BJ (cell line): ENCODE measurements around the gene DYRK4. TPM values are rescaled to one million over a fixed set of nuclear protein-coding genes. Genes with fewer than 3 reads are reported as not detected.

Experiments
- CTCF ChIA-PET: fragments of 350-600 bp; formaldehyde crosslinking; extraction: SDS; loops from one replicate; lab custom pipeline; 2021; ENCODE audit warnings: antibody characterized with exemption, inconsistent platforms; lab: Yijun Ruan, JAX
- POLR2A ChIA-PET: fragments of 300-600 bp; sonication (Branson Sonifier 250); formaldehyde crosslinking; extraction: SDS; loops from one replicate; lab custom pipeline; 2021; ENCODE audit warnings: antibody characterized with exemption; lab: Charles Lee
- DNase-seq: peaks from one replicate; pipeline ENCODE4 v3.0.0-alpha.2; 2011; ENCODE audit warnings: low read depth
- H3K27me3 ChIP-seq: 2 replicates; pipeline ENCODE4 v1.6.0; 2011; ENCODE audit warnings: low read length; ENCODE audit not compliant: control insufficient read depth, insufficient read depth
- H3K36me3 ChIP-seq: 2 replicates; pipeline ENCODE4 v1.5.1; 2011; ENCODE audit warnings: low read length; ENCODE audit not compliant: control insufficient read depth, insufficient read depth
- H3K4me3 ChIP-seq: 2 replicates; pipeline ENCODE4 v1.5.1; 2011; ENCODE audit warnings: low read depth, mild to moderate bottlenecking, control low read depth, low read length
- polyA plus RNA-seq: library from polyadenylated mRNA; depleted of rRNA; stranded (reverse); fragments of >200 nt; gene quantifications from 2 replicates; pipeline ENCODE4 v1.2.3, GENCODE V29; 2011
- TF ChIP-seq, protein P1 (sequence below): IDR thresholded peaks from 2 replicates; pipeline ENCODE4 v1.5.1; 2011; ENCODE audit warnings: low read depth, mild to moderate bottlenecking, control low read depth, inconsistent platforms, low read length, moderate library complexity; ENCODE audit not compliant: insufficient read depth

Gene DYRK4
- polyA plus RNA-seq, 1 experiment, result 77.5 TPM

DNA sequence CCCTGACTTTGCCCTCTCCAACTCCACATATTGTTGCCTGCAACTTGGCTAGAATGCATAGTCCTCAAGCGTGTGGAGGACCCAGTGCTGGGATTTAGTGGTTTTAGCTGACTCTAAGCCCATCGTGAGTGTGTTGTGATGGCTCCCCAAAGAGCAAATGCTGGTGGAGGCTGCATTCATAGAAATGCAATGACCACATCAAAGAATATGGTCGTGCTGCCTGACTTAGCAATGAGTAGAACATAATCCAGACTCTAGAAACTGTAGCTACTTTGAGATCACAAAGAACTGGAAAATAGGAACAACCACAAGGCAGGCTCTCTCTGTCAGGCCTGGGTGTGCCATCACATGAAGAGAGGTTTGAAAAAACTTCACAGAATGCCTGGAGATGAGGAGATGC, 1.3 kb downstream of the DYRK4 start:
- ChIA-PET POLR2A (no interaction called here), CTCF (interaction anchor here (2.4 kb wide), 1 partner anchor 42 kb away, joined by 10 read pairs; no protein-coding TSS in a partner anchor)
- Histone ChIP-seq H3K4me3 (no peak overlapping the region), H3K27me3 (no peaks in the 10 kb centered on the region), H3K36me3 (no peaks in the 10 kb centered on the region; the same call in 1 of the 2 replicates)
- TF ChIP-seq, protein P1, sequence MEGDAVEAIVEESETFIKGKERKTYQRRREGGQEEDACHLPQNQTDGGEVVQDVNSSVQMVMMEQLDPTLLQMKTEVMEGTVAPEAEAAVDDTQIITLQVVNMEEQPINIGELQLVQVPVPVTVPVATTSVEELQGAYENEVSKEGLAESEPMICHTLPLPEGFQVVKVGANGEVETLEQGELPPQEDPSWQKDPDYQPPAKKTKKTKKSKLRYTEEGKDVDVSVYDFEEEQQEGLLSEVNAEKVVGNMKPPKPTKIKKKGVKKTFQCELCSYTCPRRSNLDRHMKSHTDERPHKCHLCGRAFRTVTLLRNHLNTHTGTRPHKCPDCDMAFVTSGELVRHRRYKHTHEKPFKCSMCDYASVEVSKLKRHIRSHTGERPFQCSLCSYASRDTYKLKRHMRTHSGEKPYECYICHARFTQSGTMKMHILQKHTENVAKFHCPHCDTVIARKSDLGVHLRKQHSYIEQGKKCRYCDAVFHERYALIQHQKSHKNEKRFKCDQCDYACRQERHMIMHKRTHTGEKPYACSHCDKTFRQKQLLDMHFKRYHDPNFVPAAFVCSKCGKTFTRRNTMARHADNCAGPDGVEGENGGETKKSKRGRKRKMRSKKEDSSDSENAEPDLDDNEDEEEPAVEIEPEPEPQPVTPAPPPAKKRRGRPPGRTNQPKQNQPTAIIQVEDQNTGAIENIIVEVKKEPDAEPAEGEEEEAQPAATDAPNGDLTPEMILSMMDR, result no peak
- no peak for DNase-seq

DNA sequence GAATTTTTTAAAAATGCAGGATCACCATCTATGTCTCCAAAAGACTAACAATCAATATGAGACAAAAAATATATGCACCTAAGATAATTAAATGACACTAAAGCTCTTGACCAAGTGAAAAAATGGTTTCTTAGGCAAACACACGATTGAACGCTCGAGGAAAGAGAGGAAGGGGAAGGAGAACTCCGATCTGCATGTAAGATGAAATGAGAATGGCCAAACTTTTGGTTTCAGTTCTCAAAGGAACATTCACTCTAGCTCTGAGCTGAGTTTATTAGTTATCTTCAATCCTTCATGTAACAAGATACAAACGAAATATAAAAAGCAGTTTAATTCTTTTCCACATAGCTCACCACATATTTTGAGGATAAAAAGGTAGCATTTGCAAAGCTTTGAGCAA, 2.8 kb downstream of the DYRK4 start:
- Histone ChIP-seq H3K27me3 (no peaks in the 10 kb centered on the region), H3K4me3 (no peak overlapping the region), H3K36me3 (no peaks in the 10 kb centered on the region)
- CTCF ChIA-PET, result interaction anchor here (0.7 to 1.1 kb wide), 2 partner anchors 47 to 194 kb away, joined by 3 read pairs; no protein-coding TSS in a partner anchor
- POLR2A ChIA-PET, result no interaction called here
- no peak for DNase-seq
- TF ChIP-seq, protein P1, result no peak

DNA sequence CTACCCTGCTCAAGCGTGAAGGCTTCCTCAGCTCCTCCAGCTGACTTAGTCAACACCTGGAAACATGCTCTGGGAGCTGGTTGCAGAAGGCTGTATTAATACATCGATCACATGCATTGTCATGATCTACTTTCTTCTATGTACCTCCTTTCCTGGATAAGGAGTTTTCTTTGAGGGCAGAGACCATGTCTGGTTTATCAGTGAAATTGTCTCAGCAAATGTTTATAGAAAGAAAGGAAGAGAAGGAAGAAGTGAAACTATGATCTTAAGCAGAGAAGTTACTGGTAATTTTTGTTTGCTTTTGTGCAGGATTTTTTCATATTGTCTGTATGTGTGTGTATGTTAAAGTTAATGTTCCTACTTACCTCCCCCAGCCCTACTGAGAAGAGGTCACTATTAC, 4.5 kb downstream of the DYRK4 start:
- ChIA-PET CTCF (no interaction called here), POLR2A (no interaction called here)
- Histone ChIP-seq H3K36me3 (no peaks in the 10 kb centered on the region), H3K27me3 (no peaks in the 10 kb centered on the region), H3K4me3 (no peak overlapping the region)
- TF ChIP-seq, protein P1, result no peak
- no peak for DNase-seq

DNA sequence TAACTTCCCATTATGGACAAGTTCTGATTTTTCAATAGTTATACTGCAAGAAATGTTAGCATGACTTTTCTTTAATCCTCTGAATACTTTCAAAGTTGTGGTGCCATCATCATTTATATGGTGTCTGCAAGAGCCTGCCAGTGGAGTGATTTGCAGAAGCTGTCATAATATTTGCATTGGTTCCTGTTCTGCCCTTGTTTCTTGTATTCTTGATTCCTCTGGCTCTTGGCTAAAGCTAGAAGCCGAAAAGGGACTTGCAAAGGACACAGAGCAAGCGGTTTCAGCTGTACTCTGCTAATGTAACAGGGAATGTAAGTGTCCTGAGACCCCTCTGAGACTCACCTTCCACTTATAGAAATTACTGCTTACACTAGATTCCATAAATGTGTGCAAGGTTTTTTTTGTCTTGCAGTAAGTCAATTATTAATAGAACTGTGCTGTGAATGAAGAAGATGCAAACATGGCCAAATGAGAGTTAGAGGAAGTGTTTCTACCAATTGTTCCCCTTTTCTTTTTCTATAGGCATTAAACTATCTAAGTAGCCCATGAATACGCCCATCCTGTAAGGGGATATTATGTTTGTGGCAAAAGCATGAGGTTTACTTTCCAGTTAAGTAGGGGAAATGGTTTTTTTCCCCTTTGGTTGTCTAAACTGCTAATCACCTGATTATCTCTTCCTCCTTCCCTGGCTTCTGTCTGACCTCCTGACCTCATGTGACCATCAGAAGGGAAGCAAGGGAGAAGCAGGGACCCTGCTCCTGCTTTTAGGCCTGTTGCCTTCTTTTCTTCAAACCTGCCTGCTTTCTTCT, 5.3 kb downstream of the DYRK4 start:
- ChIA-PET POLR2A (no interaction called here), CTCF (no interaction called here)
- TF ChIP-seq, protein P1, result no peak
- no peak for DNase-seq
- no peak overlapping the region for H3K4me3 ChIP-seq
- no peaks in the 10 kb centered on the region for H3K36me3 ChIP-seq
- no peaks in the 10 kb centered on the region for H3K27me3 ChIP-seq

DNA sequence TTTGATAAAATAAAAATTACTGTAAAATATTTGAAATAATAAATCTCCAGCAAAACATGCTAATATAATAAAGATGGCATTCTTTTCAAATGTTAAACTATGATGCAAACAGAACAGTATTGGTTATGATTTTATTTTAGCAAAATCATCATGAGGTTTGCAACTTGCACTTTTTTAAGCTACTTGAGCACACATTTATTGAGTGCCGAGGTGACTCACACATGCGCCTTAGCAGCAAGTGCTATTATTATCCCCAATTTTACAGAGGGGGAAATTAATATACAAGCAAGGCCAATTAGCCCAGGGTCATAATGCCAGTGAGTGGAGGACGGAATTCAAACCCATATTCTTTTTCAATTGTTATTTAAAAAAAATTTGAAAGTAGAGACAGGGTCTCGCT, 7.3 kb downstream of the DYRK4 start:
- no peaks in the 10 kb centered on the region for H3K36me3 ChIP-seq
- DNase-seq, result no peak
- POLR2A ChIA-PET, result no interaction called here
- no peak overlapping the region for H3K4me3 ChIP-seq
- TF ChIP-seq, protein P1, result no peak
- CTCF ChIA-PET, result no interaction called here
- no peaks in the 10 kb centered on the region for H3K27me3 ChIP-seq
